Upper lobe of right lung (tissue), 1 donor: ENCODE results near the gene LMBRD1. TPM values are rescaled to one million over a fixed set of nuclear protein-coding genes. Genes with fewer than 3 reads are reported as not detected.
A peak's percentile ranks its signal among the peaks of the same experiment; 100 is the strongest.

Source experiments
- ATAC-seq: fragments of 200-7000 bp; cut with Tn5 transposase; one replicate; pipeline ENCODE4 v1.9.1; 2020; ENCODE audit warnings: mild to moderate bottlenecking, moderate library complexity
- DNase-seq: peaks from one replicate; pipeline ENCODE4 v3.0.0-alpha.2; 2020
- H3K27ac ChIP-seq: fragments of 200-600 bp; one replicate; pipeline ENCODE4 v1.8.0; 2022
- H3K27me3 ChIP-seq: fragments of 200-600 bp; one replicate; pipeline ENCODE4 v1.8.0; 2022; ENCODE audit warnings: mild to moderate bottlenecking
- H3K36me3 ChIP-seq: fragments of 200-600 bp; one replicate; pipeline ENCODE4 v1.8.0; 2022
- H3K4me1 ChIP-seq: fragments of 200-600 bp; one replicate; pipeline ENCODE4 v1.8.0; 2022
- H3K4me3 ChIP-seq: fragments of 200-600 bp; one replicate; pipeline ENCODE4 v1.8.0; 2022; ENCODE audit warnings: mild to moderate bottlenecking
- H3K9me3 ChIP-seq: fragments of 200-600 bp; one replicate; pipeline ENCODE4 v1.8.0; 2022
- intact Hi-C: fragments of 100-400 bp; cut with DNase I; formaldehyde crosslinking; loops from one replicate; pipeline ENCODE4 v1.11.0; 2022
- long read RNA-seq: library from polyadenylated mRNA; unstranded; transcript quantifications from one replicate; pipeline ENCODE4 v2.0.0, GENCODE V29; 2021
- total RNA-seq: library from RNA; stranded (reverse); fragmentation: NEBNext Ultra II Directional; extraction: Animal tissue kit (Norgen Biotek cat#: 25700); gene quantifications from one replicate; pipeline ENCODE4 v1.2.1, GENCODE V29; 2021
- TF ChIP-seq, protein P1 (sequence below): fragments of 200-600 bp; IDR thresholded peaks from one replicate; pipeline ENCODE4 v1.8.0; 2022; ENCODE audit warnings: antibody characterized with exemption
- donor health status: DM: no; HTN: yes; CAD: no; lungs with severe emphysema.

Gene LMBRD1
- total RNA-seq: 66.7 TPM
- long read RNA-seq, transcript LMBRD1-202 (16 exons, 2,264 nt): major isoform, 84 of 89 reads
- long read RNA-seq, partial matches to known transcripts: 4 of 89 reads
- long read RNA-seq, other reads (novel, unspliced or antisense): 1 of 89 reads

DNA sequence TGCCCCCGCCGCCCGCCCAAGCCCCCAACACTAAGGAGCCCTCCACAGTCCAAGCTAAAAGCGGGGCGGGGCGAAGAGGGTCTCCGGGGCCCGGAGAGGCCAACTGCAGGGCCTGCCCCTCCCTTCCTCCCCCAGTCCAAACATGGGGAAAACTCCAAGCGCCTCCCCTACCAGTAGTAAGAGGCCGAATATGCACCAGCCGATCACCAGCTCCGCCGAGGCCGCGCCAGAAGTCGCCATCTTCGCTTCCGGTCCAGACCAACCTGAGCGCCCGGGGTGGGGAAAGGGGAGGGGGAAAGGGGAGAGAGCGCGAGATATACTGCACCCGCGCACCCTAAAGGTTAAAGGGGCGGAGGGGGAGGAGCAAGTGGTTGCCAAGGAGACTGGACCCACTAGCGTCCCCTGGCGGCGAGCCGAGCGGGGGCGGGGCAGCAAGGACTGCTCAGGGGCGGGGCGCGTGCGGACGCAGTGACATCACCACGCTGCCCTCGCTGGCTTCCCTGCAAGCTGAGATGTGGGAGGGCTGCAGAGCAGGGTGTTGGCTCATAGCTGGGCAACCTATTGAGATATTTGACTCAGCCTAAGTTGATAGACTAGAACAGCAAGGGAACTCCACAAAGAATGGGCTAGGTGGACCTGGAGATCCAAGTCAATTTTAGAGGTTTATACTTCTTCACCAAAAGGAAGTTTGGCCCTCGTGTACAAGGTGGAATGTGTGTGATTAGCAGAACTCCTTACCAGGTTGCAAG lies at the start of gene LMBRD1:
Gene LMBRD1 (minus strand): TSS at position 369 of the 749 bp plus-strand sequence. CDS start 129 bp downstream, at position 240.
- intact Hi-C loops: no loop called here
- H3K4me3 ChIP-seq: peak within 1 kb of the TSS; percentile 82
- peak; percentile 98 for ATAC-seq
- peaks cover 9% of the 10 kb centered on the region for H3K4me1 ChIP-seq
- no peaks in the 10 kb centered on the region for H3K27me3 ChIP-seq
- TF ChIP-seq, protein P1, sequence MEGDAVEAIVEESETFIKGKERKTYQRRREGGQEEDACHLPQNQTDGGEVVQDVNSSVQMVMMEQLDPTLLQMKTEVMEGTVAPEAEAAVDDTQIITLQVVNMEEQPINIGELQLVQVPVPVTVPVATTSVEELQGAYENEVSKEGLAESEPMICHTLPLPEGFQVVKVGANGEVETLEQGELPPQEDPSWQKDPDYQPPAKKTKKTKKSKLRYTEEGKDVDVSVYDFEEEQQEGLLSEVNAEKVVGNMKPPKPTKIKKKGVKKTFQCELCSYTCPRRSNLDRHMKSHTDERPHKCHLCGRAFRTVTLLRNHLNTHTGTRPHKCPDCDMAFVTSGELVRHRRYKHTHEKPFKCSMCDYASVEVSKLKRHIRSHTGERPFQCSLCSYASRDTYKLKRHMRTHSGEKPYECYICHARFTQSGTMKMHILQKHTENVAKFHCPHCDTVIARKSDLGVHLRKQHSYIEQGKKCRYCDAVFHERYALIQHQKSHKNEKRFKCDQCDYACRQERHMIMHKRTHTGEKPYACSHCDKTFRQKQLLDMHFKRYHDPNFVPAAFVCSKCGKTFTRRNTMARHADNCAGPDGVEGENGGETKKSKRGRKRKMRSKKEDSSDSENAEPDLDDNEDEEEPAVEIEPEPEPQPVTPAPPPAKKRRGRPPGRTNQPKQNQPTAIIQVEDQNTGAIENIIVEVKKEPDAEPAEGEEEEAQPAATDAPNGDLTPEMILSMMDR: peak; percentile 85
- H3K27ac ChIP-seq: peak within 1 kb of the TSS; percentile 96
- no peaks in the 10 kb centered on the region for H3K36me3 ChIP-seq
- DNase-seq: peak; percentile 99
- H3K9me3 ChIP-seq: no peaks in the 10 kb centered on the region

DNA sequence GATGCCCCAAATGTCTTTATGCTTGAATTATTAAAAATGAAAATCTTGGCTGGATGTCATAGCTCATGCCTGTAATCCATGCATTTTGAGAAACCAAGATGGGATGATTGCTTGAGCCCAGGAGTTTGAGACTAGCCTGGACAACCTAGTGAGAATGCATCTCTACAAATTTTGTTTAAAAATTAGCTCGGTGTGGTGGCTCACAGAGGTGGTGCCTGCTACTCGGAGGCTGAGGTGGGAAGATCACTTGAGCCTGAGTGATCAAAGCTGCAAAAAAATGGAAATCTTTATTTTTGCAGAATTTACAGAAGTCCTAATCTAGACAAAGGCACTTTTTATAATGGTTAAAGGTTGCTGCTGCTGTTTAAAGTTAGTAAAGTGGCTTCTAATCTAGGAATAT lies 49.5 kb upstream of the LMBRD1 start:
- no peak for ATAC-seq
- Histone ChIP-seq H3K27me3 (no peaks in the 10 kb centered on the region), H3K4me3 (no peak overlapping the region), H3K36me3 (no peaks in the 10 kb centered on the region), H3K9me3 (no peaks in the 10 kb centered on the region), H3K27ac (no peak overlapping the region), H3K4me1 (no peaks in the 10 kb centered on the region)
- intact Hi-C loops: no loop called here
- no peak for DNase-seq
- TF ChIP-seq, protein P1: no peak

DNA sequence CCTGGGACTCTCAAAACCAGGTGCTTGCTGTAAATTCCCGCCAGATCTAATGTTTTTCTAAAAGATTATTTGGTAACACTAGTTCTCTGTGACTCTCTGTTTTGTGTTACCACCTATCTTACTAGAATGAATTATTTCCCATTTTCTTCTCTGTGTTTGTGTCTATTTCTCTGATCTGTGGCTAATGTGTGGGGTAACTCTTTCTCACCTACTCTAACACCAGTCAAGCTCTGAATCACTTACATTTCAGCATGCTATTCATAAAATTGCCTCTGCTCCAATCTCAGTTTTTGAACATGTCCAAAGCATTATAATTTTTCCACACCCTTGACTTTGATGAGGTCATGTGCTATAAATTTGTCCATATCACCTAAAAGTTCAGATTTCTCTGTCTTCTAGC lies 46.4 kb upstream of the LMBRD1 start:
- no peaks in the 10 kb centered on the region for H3K27me3 ChIP-seq

DNA sequence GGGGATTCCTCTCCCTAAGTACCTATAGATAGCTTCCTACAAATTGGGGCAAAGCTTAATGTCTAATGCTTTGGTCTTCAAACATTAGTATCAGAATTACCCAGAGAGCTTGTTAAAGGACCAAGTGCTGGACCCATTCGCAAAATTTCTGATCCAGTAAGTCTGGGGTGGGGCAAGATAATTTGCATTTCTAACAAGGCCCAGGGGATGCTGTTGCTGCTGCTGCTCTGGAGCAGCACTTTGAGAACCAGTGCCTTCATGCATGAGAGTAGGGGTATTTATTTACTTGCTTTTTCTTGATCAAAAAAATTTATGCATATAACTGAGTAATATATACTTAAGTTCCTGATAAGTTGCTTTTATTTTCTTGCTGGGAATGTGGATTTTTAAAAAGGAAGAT lies 45.1 kb upstream of the LMBRD1 start:
- Histone ChIP-seq H3K9me3 (no peaks in the 10 kb centered on the region), H3K36me3 (no peaks in the 10 kb centered on the region), H3K27ac (no peak overlapping the region), H3K4me1 (no peaks in the 10 kb centered on the region), H3K27me3 (no peaks in the 10 kb centered on the region), H3K4me3 (no peak overlapping the region)
- TF ChIP-seq, protein P1: no peak
- ATAC-seq (no peak), DNase-seq (no peak)
- intact Hi-C loops: no loop called here

More for the DNA sequence above, 46.4 kb upstream of the LMBRD1 start:
- ATAC-seq (no peak), DNase-seq (no peak)
- Histone ChIP-seq H3K9me3 (no peaks in the 10 kb centered on the region), H3K36me3 (no peaks in the 10 kb centered on the region), H3K27ac (no peak overlapping the region), H3K4me1 (no peaks in the 10 kb centered on the region), H3K4me3 (no peak overlapping the region)
- TF ChIP-seq, protein P1: no peak
- intact Hi-C loops: no loop called here

DNA sequence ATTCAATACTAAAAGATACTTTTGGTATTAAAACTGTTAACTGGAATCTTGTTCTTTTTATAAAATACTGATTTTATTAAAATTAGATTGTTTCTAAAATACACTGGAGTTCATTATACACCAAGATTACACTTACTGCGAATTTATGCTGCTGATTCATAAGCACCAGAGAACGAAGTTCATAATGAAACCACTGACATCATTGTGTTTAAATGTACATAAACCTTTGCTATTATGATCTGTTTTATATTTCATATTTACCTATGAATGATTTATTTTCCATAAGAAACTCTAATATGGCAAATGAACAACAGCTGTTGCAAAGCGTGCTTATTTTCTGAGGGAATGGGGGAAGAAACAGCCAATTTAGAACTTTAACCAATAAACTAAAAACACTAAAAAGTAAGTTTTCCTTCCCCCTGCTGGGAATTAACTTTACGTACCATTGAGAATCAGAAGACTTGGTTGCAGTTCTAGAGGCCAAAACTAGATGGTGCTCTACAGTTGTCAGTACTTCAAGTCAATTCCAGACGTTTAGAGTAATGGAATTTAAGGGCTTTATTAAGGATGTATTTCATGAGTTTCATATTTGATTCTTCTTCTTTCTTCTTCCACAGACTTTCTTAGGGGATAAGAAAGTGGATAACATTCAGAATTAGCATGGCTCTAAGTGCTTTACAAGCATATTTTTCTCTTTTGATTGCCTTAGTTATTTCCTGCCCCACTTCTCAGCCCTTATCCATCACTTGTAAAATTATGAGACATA lies 38.8 kb upstream of the LMBRD1 start:
- no peak overlapping the region for H3K27ac ChIP-seq
- ATAC-seq: peak; percentile 82
- H3K9me3 ChIP-seq: no peaks in the 10 kb centered on the region
- no peaks in the 10 kb centered on the region for H3K36me3 ChIP-seq
- DNase-seq: no peak
- H3K4me3 ChIP-seq: no peak overlapping the region
- no peaks in the 10 kb centered on the region for H3K27me3 ChIP-seq
- TF ChIP-seq, protein P1: peak; percentile 79
- H3K4me1 ChIP-seq: no peaks in the 10 kb centered on the region
- intact Hi-C loops: no loop called here
